GM10266 (cell line): ENCODE measurements around the gene PCBP1.

Experiments
- DNase-seq: peaks from one replicate; pipeline ENCODE4 v3.0.0; 2012; ENCODE audit errors: extremely low spot score
- TF ChIP-seq, protein P1 (sequence below): IDR thresholded peaks from 2 replicates; pipeline ENCODE4 v1.5.1; 2012; ENCODE audit warnings: mild to moderate bottlenecking, low read depth; ENCODE audit not compliant: control insufficient read depth, insufficient read depth; ENCODE audit errors: missing control alignments

The PCBP1 gene

GRCh38 chr2:70081221-70081620, 6.1 kb upstream of the PCBP1 start:
- no peak for DNase-seq
- TF ChIP-seq, protein P1, sequence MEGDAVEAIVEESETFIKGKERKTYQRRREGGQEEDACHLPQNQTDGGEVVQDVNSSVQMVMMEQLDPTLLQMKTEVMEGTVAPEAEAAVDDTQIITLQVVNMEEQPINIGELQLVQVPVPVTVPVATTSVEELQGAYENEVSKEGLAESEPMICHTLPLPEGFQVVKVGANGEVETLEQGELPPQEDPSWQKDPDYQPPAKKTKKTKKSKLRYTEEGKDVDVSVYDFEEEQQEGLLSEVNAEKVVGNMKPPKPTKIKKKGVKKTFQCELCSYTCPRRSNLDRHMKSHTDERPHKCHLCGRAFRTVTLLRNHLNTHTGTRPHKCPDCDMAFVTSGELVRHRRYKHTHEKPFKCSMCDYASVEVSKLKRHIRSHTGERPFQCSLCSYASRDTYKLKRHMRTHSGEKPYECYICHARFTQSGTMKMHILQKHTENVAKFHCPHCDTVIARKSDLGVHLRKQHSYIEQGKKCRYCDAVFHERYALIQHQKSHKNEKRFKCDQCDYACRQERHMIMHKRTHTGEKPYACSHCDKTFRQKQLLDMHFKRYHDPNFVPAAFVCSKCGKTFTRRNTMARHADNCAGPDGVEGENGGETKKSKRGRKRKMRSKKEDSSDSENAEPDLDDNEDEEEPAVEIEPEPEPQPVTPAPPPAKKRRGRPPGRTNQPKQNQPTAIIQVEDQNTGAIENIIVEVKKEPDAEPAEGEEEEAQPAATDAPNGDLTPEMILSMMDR = no peak

GRCh38 chr2:70083344-70084156, 3.7 kb upstream of the PCBP1 start:
- TF ChIP-seq, protein P1 = no peak
- DNase-seq = peak; percentile 64

- TF ChIP-seq, protein P1 = no peak
- no peak for DNase-seq
Measured at GRCh38 chr2:70084973-70085710, 2.1 kb upstream of the PCBP1 start.

- DNase-seq = no peak
- TF ChIP-seq, protein P1 = no peak
Measured at GRCh38 chr2:70085711-70086277, 1.5 kb upstream of the PCBP1 start.

GRCh38 chr2:70086278-70086837, 919 bp upstream of the PCBP1 start:
- DNase-seq = peak; percentile 67

GRCh38 chr2:70087702-70088597, 673 bp downstream of the PCBP1 start:
- TF ChIP-seq, protein P1 = peak; percentile 23
- DNase-seq = no peak

More at GRCh38 chr2:70086278-70086837, 919 bp upstream of the PCBP1 start:
- TF ChIP-seq, protein P1 = no peak
